Measurements from ENCODE around the gene CENPT. TPM values are rescaled to one million over a fixed set of nuclear protein-coding genes. Genes with fewer than 3 reads are reported as not detected.

Gene CENPT
- total RNA-seq, 1 experiment from 2014 or later = 60.9 TPM

- no peaks in the 10 kb centered on the region; the same call in 1 of the 2 replicates for H3K27me3 Mint-ChIP-seq (ENCODE audit: low read depth)
- no peak overlapping the region for H3K14ac ChIP-seq (ENCODE audit: insufficient read depth, low read length)
- TF ChIP-seq CTCF (conservative IDR thresholded peaks at IDR 0.05) = no peak
- no peak overlapping the region for H3K4me3 Mint-ChIP-seq
- H3K4ac ChIP-seq (ENCODE audit: low read depth, low read length) = no peak overlapping the region
- H3K27ac ChIP-seq (ENCODE audit: insufficient read length, low read depth, low read length) = no peak overlapping the region
- H4K5ac ChIP-seq (ENCODE audit: insufficient read length, low read depth, low read length) = no peak overlapping the region
- no peak overlapping the region for H3K9ac ChIP-seq (ENCODE audit: extremely low read depth, insufficient read length, low read length)
- no peaks in the 10 kb centered on the region for H3K4me1 ChIP-seq (ENCODE audit: insufficient read depth, low read length)
- no peak overlapping the region for H2BK15ac ChIP-seq (ENCODE audit: low read depth, low read length)
- H2BK5ac ChIP-seq (ENCODE audit: insufficient read length, low read length) = no peak overlapping the region
- peaks cover 0 to 3% of the 10 kb centered on the region in 2 experiments; a peak in 1 of 4 replicates for H3K4me1 Mint-ChIP-seq
- no peak overlapping the region for H2AK5ac ChIP-seq (ENCODE audit: insufficient read length, low read length)
- no peak for DNase-seq
- H4K20me1 ChIP-seq (ENCODE audit: control insufficient read depth, insufficient read depth, insufficient read length) = no peaks in the 10 kb centered on the region
- no peaks in the 10 kb centered on the region for H3K36me3 Mint-ChIP-seq (ENCODE audit: insufficient read depth in 1 of 3, low read depth in 3 of 3)
- H2BK12ac ChIP-seq (ENCODE audit: insufficient read length, low read depth, low read length) = no peak overlapping the region
- H3K23me2 ChIP-seq (ENCODE audit: insufficient read length, low read depth, low read length, poor library complexity, severe bottlenecking) = no peaks in the 10 kb centered on the region
- peak overlapping the region in 1 of 3 experiments; percentile 29; a peak in 1 of 7 replicates for H3K27ac Mint-ChIP-seq
- H3K9me3 Mint-ChIP-seq = no peaks in the 10 kb centered on the region
- H3K79me1 ChIP-seq (ENCODE audit: insufficient read depth, low read depth, low read length, poor library complexity, severe bottlenecking) = no peaks in the 10 kb centered on the region
- H2BK120ac ChIP-seq (ENCODE audit: low read depth, low read length, poor library complexity, severe bottlenecking) = no peak overlapping the region
- H3K23ac ChIP-seq (ENCODE audit: insufficient read length, low read depth, low read length) = no peak overlapping the region
- no peak overlapping the region for H3K4me2 ChIP-seq (ENCODE audit: insufficient read depth, insufficient read length, low read length)
- no peaks in the 10 kb centered on the region for H3K27me3 ChIP-seq (ENCODE audit: insufficient read depth, low read length)
- no peak overlapping the region for H4K91ac ChIP-seq (ENCODE audit: insufficient read length, low read depth, low read length)
- H3K18ac ChIP-seq (ENCODE audit: insufficient read length, low read depth, low read length) = no peak overlapping the region
- H3T11ph ChIP-seq (ENCODE audit: low read length) = no peak overlapping the region
- no peak overlapping the region for H4K8ac ChIP-seq (replicated peaks; ENCODE audit: insufficient read length, low read depth, low read length)
- H2BK20ac ChIP-seq (ENCODE audit: low read depth, low read length, poor library complexity, severe bottlenecking) = no peak overlapping the region
- H2AFZ ChIP-seq (ENCODE audit: low read length) = no peak overlapping the region
- H3K9me3 ChIP-seq (ENCODE audit: control insufficient read depth, low read depth, low read length) = no peaks in the 10 kb centered on the region
- H3K79me2 ChIP-seq (ENCODE audit: insufficient read depth, low read length) = no peaks in the 10 kb centered on the region; the same call in 1 of the 2 replicates
- no peak overlapping the region for H3K56ac ChIP-seq (ENCODE audit: insufficient read length, low read depth, low read length)
Observed at GRCh38 chr16:67783353-67783725, 64.2 kb downstream of the CENPT start.
